ENCODE results near the gene ZNF804A.

The ZNF804A gene

GRCh38 chr2:184692141-184692734 is 93.9 kb downstream of the ZNF804A start:
- H3K27ac ChIP-seq (ENCODE audit: low read depth, low read length), result no peak overlapping the region
- no peaks in the 10 kb centered on the region for H3K9me3 ChIP-seq (ENCODE audit: control insufficient read depth in 5 of 5, low read length in 5 of 5)
- peaks cover 0 to 5% (median 0%) of the 10 kb centered on the region in 5 donors for H3K4me1 ChIP-seq (ENCODE audit: control insufficient read depth in 5 of 5, insufficient read depth in 5 of 5, low read length in 5 of 5)
- no peaks in the 10 kb centered on the region for H3K36me3 ChIP-seq (ENCODE audit: control insufficient read depth in 5 of 5, insufficient read depth in 5 of 5, low read length in 5 of 5)
- no peak overlapping the region for H3K9ac ChIP-seq (ENCODE audit: low read length in 5 of 5)
- H3K27me3 ChIP-seq (ENCODE audit: control insufficient read depth in 5 of 5, insufficient read depth in 4 of 5, low read length in 5 of 5), result no peaks in the 10 kb centered on the region
- no peak overlapping the region for H3K4me3 ChIP-seq (ENCODE audit: low read depth in 1 of 5, low read length in 5 of 5)

GRCh38 chr2:184696644-184697043 is 98.3 kb downstream of the ZNF804A start:
- Histone ChIP-seq H3K4me3 (ENCODE audit: low read depth in 1 of 5, low read length in 5 of 5) (no peak overlapping the region), H3K9ac (ENCODE audit: low read length in 5 of 5) (no peak overlapping the region), H3K27ac (ENCODE audit: low read depth, low read length) (no peak overlapping the region), H3K36me3 (ENCODE audit: control insufficient read depth in 5 of 5, insufficient read depth in 5 of 5, low read length in 5 of 5) (no peaks in the 10 kb centered on the region), H3K9me3 (ENCODE audit: control insufficient read depth in 5 of 5, low read length in 5 of 5) (no peaks in the 10 kb centered on the region), H3K4me1 (ENCODE audit: control insufficient read depth in 5 of 5, insufficient read depth in 5 of 5, low read length in 5 of 5) (peaks cover 0 to 5% (median 0%) of the 10 kb centered on the region in 5 donors), H3K27me3 (ENCODE audit: control insufficient read depth in 5 of 5, insufficient read depth in 4 of 5, low read length in 5 of 5) (no peaks in the 10 kb centered on the region)

- no peaks in the 10 kb centered on the region for H3K9me3 ChIP-seq (ENCODE audit: control insufficient read depth in 5 of 5, low read length in 5 of 5)
- H3K27ac ChIP-seq (ENCODE audit: low read depth, low read length), result no peak overlapping the region
- no peak overlapping the region for H3K4me3 ChIP-seq (ENCODE audit: low read depth in 1 of 5, low read length in 5 of 5)
- no peaks in the 10 kb centered on the region for H3K4me1 ChIP-seq (ENCODE audit: control insufficient read depth in 5 of 5, insufficient read depth in 5 of 5, low read length in 5 of 5)
- no peaks in the 10 kb centered on the region for H3K36me3 ChIP-seq (ENCODE audit: control insufficient read depth in 5 of 5, insufficient read depth in 5 of 5, low read length in 5 of 5)
- no peak overlapping the region for H3K9ac ChIP-seq (ENCODE audit: low read length in 5 of 5)
- H3K27me3 ChIP-seq (ENCODE audit: control insufficient read depth in 5 of 5, insufficient read depth in 4 of 5, low read length in 5 of 5), result no peaks in the 10 kb centered on the region
These were observed 100.1 kb downstream of the ZNF804A start for GRCh38 chr2:184698476-184698875.

- Histone ChIP-seq H3K9ac (ENCODE audit: low read length in 5 of 5) (no peak overlapping the region), H3K4me1 (ENCODE audit: control insufficient read depth in 5 of 5, insufficient read depth in 5 of 5, low read length in 5 of 5) (no peaks in the 10 kb centered on the region), H3K36me3 (ENCODE audit: control insufficient read depth in 5 of 5, insufficient read depth in 5 of 5, low read length in 5 of 5) (no peaks in the 10 kb centered on the region), H3K9me3 (ENCODE audit: control insufficient read depth in 5 of 5, low read length in 5 of 5) (peaks cover 0 to 7% (median 0%) of the 10 kb centered on the region in 5 donors), H3K27ac (ENCODE audit: low read depth, low read length) (no peak overlapping the region), H3K27me3 (ENCODE audit: control insufficient read depth in 5 of 5, insufficient read depth in 4 of 5, low read length in 5 of 5) (no peaks in the 10 kb centered on the region), H3K4me3 (ENCODE audit: low read depth in 1 of 5, low read length in 5 of 5) (no peak overlapping the region)
These were observed 123.6 kb downstream of the ZNF804A start for GRCh38 chr2:184721881-184722280.

- no peaks in the 10 kb centered on the region for H3K4me1 ChIP-seq (ENCODE audit: control insufficient read depth in 5 of 5, insufficient read depth in 5 of 5, low read length in 5 of 5)
- no peaks in the 10 kb centered on the region for H3K27me3 ChIP-seq (ENCODE audit: control insufficient read depth in 5 of 5, insufficient read depth in 4 of 5, low read length in 5 of 5)
- no peaks in the 10 kb centered on the region for H3K9me3 ChIP-seq (ENCODE audit: control insufficient read depth in 5 of 5, low read length in 5 of 5)
- no peak overlapping the region for H3K4me3 ChIP-seq (ENCODE audit: low read depth in 1 of 5, low read length in 5 of 5)
- no peaks in the 10 kb centered on the region for H3K36me3 ChIP-seq (ENCODE audit: control insufficient read depth in 5 of 5, insufficient read depth in 5 of 5, low read length in 5 of 5)
- no peak overlapping the region for H3K9ac ChIP-seq (ENCODE audit: low read length in 5 of 5)
- H3K27ac ChIP-seq (ENCODE audit: low read depth, low read length), result no peak overlapping the region
These were observed 129.5 kb downstream of the ZNF804A start for GRCh38 chr2:184727813-184728212.

GRCh38 chr2:184728411-184728810 is 130.1 kb downstream of the ZNF804A start:
- no peaks in the 10 kb centered on the region for H3K27me3 ChIP-seq (ENCODE audit: control insufficient read depth in 5 of 5, insufficient read depth in 4 of 5, low read length in 5 of 5)
- H3K9me3 ChIP-seq (ENCODE audit: control insufficient read depth in 5 of 5, low read length in 5 of 5), result no peaks in the 10 kb centered on the region
- no peak overlapping the region for H3K4me3 ChIP-seq (ENCODE audit: low read depth in 1 of 5, low read length in 5 of 5)
- H3K9ac ChIP-seq (ENCODE audit: low read length in 5 of 5), result no peak overlapping the region
- no peaks in the 10 kb centered on the region for H3K36me3 ChIP-seq (ENCODE audit: control insufficient read depth in 5 of 5, insufficient read depth in 5 of 5, low read length in 5 of 5)
- no peak overlapping the region for H3K27ac ChIP-seq (ENCODE audit: low read depth, low read length)
- no peaks in the 10 kb centered on the region for H3K4me1 ChIP-seq (ENCODE audit: control insufficient read depth in 5 of 5, insufficient read depth in 5 of 5, low read length in 5 of 5)

- H3K4me1 ChIP-seq (ENCODE audit: control insufficient read depth in 5 of 5, insufficient read depth in 5 of 5, low read length in 5 of 5), result no peaks in the 10 kb centered on the region
- H3K27me3 ChIP-seq (ENCODE audit: control insufficient read depth in 5 of 5, insufficient read depth in 4 of 5, low read length in 5 of 5), result no peaks in the 10 kb centered on the region
- H3K36me3 ChIP-seq (ENCODE audit: control insufficient read depth in 5 of 5, insufficient read depth in 5 of 5, low read length in 5 of 5), result no peaks in the 10 kb centered on the region
- H3K4me3 ChIP-seq (ENCODE audit: low read depth in 1 of 5, low read length in 5 of 5), result no peak overlapping the region
- no peaks in the 10 kb centered on the region for H3K9me3 ChIP-seq (ENCODE audit: control insufficient read depth in 5 of 5, low read length in 5 of 5)
- no peak overlapping the region for H3K9ac ChIP-seq (ENCODE audit: low read length in 5 of 5)
- no peak overlapping the region for H3K27ac ChIP-seq (ENCODE audit: low read depth, low read length)
These were observed 131.3 kb downstream of the ZNF804A start for GRCh38 chr2:184729581-184729980.

GRCh38 chr2:184730288-184730687 is 132.0 kb downstream of the ZNF804A start:
- Histone ChIP-seq H3K27me3 (ENCODE audit: control insufficient read depth in 5 of 5, insufficient read depth in 4 of 5, low read length in 5 of 5) (no peaks in the 10 kb centered on the region), H3K9me3 (ENCODE audit: control insufficient read depth in 5 of 5, low read length in 5 of 5) (no peaks in the 10 kb centered on the region), H3K4me3 (ENCODE audit: low read depth in 1 of 5, low read length in 5 of 5) (no peak overlapping the region), H3K9ac (ENCODE audit: low read length in 5 of 5) (no peak overlapping the region), H3K27ac (ENCODE audit: low read depth, low read length) (no peak overlapping the region), H3K4me1 (ENCODE audit: control insufficient read depth in 5 of 5, insufficient read depth in 5 of 5, low read length in 5 of 5) (no peaks in the 10 kb centered on the region), H3K36me3 (ENCODE audit: control insufficient read depth in 5 of 5, insufficient read depth in 5 of 5, low read length in 5 of 5) (no peaks in the 10 kb centered on the region)

GRCh38 chr2:184734338-184734737 is 136.0 kb downstream of the ZNF804A start:
- no peaks in the 10 kb centered on the region for H3K27me3 ChIP-seq (ENCODE audit: control insufficient read depth in 5 of 5, insufficient read depth in 4 of 5, low read length in 5 of 5)
- H3K9me3 ChIP-seq (ENCODE audit: control insufficient read depth in 5 of 5, low read length in 5 of 5), result peaks cover 0 to 3% (median 0%) of the 10 kb centered on the region in 5 donors
- no peak overlapping the region for H3K27ac ChIP-seq (ENCODE audit: low read depth, low read length)
- H3K4me3 ChIP-seq (ENCODE audit: low read depth in 1 of 5, low read length in 5 of 5), result no peak overlapping the region
- H3K9ac ChIP-seq (ENCODE audit: low read length in 5 of 5), result no peak overlapping the region
- H3K36me3 ChIP-seq (ENCODE audit: control insufficient read depth in 5 of 5, insufficient read depth in 5 of 5, low read length in 5 of 5), result no peaks in the 10 kb centered on the region
- H3K4me1 ChIP-seq (ENCODE audit: control insufficient read depth in 5 of 5, insufficient read depth in 5 of 5, low read length in 5 of 5), result no peaks in the 10 kb centered on the region

GRCh38 chr2:184735611-184736010 is 137.3 kb downstream of the ZNF804A start:
- H3K27me3 ChIP-seq (ENCODE audit: control insufficient read depth in 5 of 5, insufficient read depth in 4 of 5, low read length in 5 of 5), result no peaks in the 10 kb centered on the region
- H3K9me3 ChIP-seq (ENCODE audit: control insufficient read depth in 5 of 5, low read length in 5 of 5), result peaks cover 0 to 3% (median 0%) of the 10 kb centered on the region in 5 donors
- no peak overlapping the region for H3K4me3 ChIP-seq (ENCODE audit: low read depth in 1 of 5, low read length in 5 of 5)
- no peak overlapping the region for H3K27ac ChIP-seq (ENCODE audit: low read depth, low read length)
- H3K36me3 ChIP-seq (ENCODE audit: control insufficient read depth in 5 of 5, insufficient read depth in 5 of 5, low read length in 5 of 5), result no peaks in the 10 kb centered on the region
- H3K9ac ChIP-seq (ENCODE audit: low read length in 5 of 5), result no peak overlapping the region
- H3K4me1 ChIP-seq (ENCODE audit: control insufficient read depth in 5 of 5, insufficient read depth in 5 of 5, low read length in 5 of 5), result no peaks in the 10 kb centered on the region

- Histone ChIP-seq H3K4me3 (ENCODE audit: low read depth in 1 of 5, low read length in 5 of 5) (no peak overlapping the region), H3K36me3 (ENCODE audit: control insufficient read depth in 5 of 5, insufficient read depth in 5 of 5, low read length in 5 of 5) (no peaks in the 10 kb centered on the region), H3K9ac (ENCODE audit: low read length in 5 of 5) (no peak overlapping the region), H3K27ac (ENCODE audit: low read depth, low read length) (no peak overlapping the region), H3K27me3 (ENCODE audit: control insufficient read depth in 5 of 5, insufficient read depth in 4 of 5, low read length in 5 of 5) (no peaks in the 10 kb centered on the region), H3K9me3 (ENCODE audit: control insufficient read depth in 5 of 5, low read length in 5 of 5) (no peaks in the 10 kb centered on the region), H3K4me1 (ENCODE audit: control insufficient read depth in 5 of 5, insufficient read depth in 5 of 5, low read length in 5 of 5) (no peaks in the 10 kb centered on the region)
These were observed 144.8 kb downstream of the ZNF804A start for GRCh38 chr2:184743096-184743495.
